Gastroesophageal sphincter (tissue), 4 donors: ENCODE data around the gene TJP3. TPM values are rescaled to one million over a fixed set of nuclear protein-coding genes. Genes with fewer than 3 reads are reported as not detected.

Experiments
- ATAC-seq: fragments of 150-250 bp; one replicate; pipeline ENCODE4 v1.9.1; 2016; ENCODE audit warnings: mild to moderate bottlenecking, moderate library complexity
- H3K27ac ChIP-seq, 4 donors: fragments of 200-600 bp; sonication (generic) in 3 of 4; 1 replicate in 3 of 4; 2 replicates in 1 of 4; pipeline ENCODE4 v1.5.1; 2016 to 2019
- H3K27me3 ChIP-seq: fragments of 200-600 bp; sonication (generic); one replicate; pipeline ENCODE4 v1.5.1; 2019
- H3K36me3 ChIP-seq, 2 donors: fragments of 200-600 bp; sonication (generic); one replicate each; pipeline ENCODE4 v1.5.1; 2019; ENCODE audit warnings: control low read depth in 1 of 2
- H3K4me1 ChIP-seq, 3 donors: fragments of 200-600 bp; sonication (generic); 1 replicate in 2 of 3; 2 replicates in 1 of 3; pipeline ENCODE4 v1.5.1; 2016 to 2019; ENCODE audit warnings: control low read depth in 2 of 3
- H3K4me3 ChIP-seq, 2 donors: fragments of 200-600 bp; sonication (generic); one replicate each; pipeline ENCODE4 v1.5.1; 2019; ENCODE audit warnings: mild to moderate bottlenecking in 1 of 2, moderate library complexity in 1 of 2
- H3K9me3 ChIP-seq, 3 donors: fragments of 200-600 bp; sonication (generic); one replicate each; pipeline ENCODE4 v1.5.1; 2017 to 2019; ENCODE audit warnings: control low read depth in 2 of 3
- CTCF ChIP-seq, 4 experiments: fragments of 200-600 bp in 2 of 4; fragments of 450-650 bp in 2 of 4; sonication (generic) in 1 of 4; IDR thresholded peaks; one replicate each; pipeline ENCODE4 v1.5.1; 2017 to 2019; ENCODE audit warnings: antibody characterized with exemption in 4 of 4, mild to moderate bottlenecking in 2 of 4, moderate library complexity in 2 of 4
- EP300 ChIP-seq: sonication (generic); formaldehyde crosslinking; IDR thresholded peaks from one replicate; pipeline ENCODE4 v1.6.1; 2017; ENCODE audit warnings: antibody characterized with exemption, mild to moderate bottlenecking
- POLR2A ChIP-seq, 2 donors: fragments of 450-650 bp; IDR thresholded peaks; one replicate each; pipeline ENCODE4 v1.6.1; 2017; ENCODE audit warnings: antibody characterized with exemption in 2 of 2, mild to moderate bottlenecking in 2 of 2, moderate library complexity in 1 of 2
- POLR2AphosphoS5 ChIP-seq: sonication (generic); formaldehyde crosslinking; IDR thresholded peaks from one replicate; pipeline ENCODE4 v1.6.1; 2017; ENCODE audit warnings: antibody characterized with exemption
- WGBS, 2 donors: methylation state at CpG; one replicate each; pipeline ENCODE4 v1.1.5; 2018; ENCODE audit warnings: low coverage in 1 of 2; 5-methylcytosine and 5-hydroxymethylcytosine counted together
- total RNA-seq, 4 donors: library from RNA; depleted of rRNA; stranded (reverse); fragments of >200 nt; gene quantifications; one replicate each; pipeline ENCODE4 v1.1.0, GENCODE V29; 2016

The TJP3 gene
- total RNA-seq, 4 donors from 2014 or later, result 0.78 to 3.6 TPM; not detected in 2

GRCh38 chr19:3771000-3771905 lies 63.1 kb downstream of the TJP3 start:
- no peak for TF ChIP-seq CTCF (IDR thresholded peaks at IDR 0.05)
- TF ChIP-seq POLR2AphosphoS5, result no peak
- TF ChIP-seq POLR2A (IDR thresholded peaks at IDR 0.05), result no peak
- TF ChIP-seq EP300, result no peak
- WGBS, 2 donors, result 26 to 40% methylated on average over 2 to 4 of the region's 35 CpGs
- Histone ChIP-seq H3K4me1 (no peaks in the 10 kb centered on the region), H3K27ac (no peak overlapping the region), H3K36me3 (peaks cover 0 to 43% of the 10 kb centered on the region in 2 donors), H3K27me3 (peaks cover 11% of the 10 kb centered on the region), H3K4me3 (no peak overlapping the region), H3K9me3 (no peaks in the 10 kb centered on the region)
- no peak for ATAC-seq

GRCh38 chr19:3771906-3772455 lies 63.8 kb downstream of the TJP3 start, which contains the start of gene RAX2:
Gene RAX2 (minus strand): TSS chr19:3772228. CDS start chr19:3771742, 486 bp downstream.
- no peak for TF ChIP-seq POLR2A (IDR thresholded peaks at IDR 0.05)
- ATAC-seq, result no peak
- Histone ChIP-seq H3K4me1 (no peaks in the 10 kb centered on the region), H3K36me3 (peaks cover 0 to 35% of the 10 kb centered on the region in 2 donors), H3K27ac (no peak within 1 kb of the TSS), H3K4me3 (no peak within 1 kb of the TSS), H3K27me3 (peaks cover 11% of the 10 kb centered on the region), H3K9me3 (no peaks in the 10 kb centered on the region)
- WGBS, 2 donors, result 14 to 20% methylated on average over 3 to 17 of the region's 23 CpGs

DNA sequence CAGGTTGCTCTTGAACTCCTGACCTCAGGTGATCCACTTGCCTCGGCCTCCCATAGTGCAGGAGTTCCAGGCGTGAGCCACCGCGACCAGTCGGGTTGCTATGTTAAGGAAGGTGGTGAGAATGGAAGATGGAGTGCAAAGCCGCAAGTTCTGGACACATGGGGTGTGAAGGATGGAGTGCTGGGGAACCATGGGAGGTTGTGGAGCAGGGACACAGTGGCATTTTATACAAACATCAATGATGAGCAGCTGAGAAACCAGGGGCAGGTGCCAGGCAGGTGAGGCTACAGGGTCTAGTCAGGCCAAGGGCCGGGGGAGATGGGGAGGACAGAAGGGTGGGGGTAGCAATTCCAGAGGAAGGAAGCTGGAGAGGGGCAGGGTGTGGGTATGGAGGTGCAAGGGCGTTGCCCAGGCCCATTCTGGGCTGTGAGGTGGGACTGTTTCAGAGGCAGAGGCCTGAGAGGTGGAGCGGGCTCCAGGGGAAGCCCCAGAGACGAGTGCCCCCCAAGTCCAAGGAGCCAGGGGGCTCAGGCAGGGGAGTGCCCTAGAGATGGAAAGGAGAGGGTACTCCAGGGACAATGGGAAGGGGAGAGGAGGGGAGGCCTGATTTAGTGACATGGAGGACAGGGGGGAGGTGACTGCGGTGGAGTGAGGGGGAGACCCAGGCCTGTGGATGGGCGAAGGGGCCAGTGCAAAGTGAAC lies 65.8 kb downstream of the TJP3 start:
- no peak for TF ChIP-seq CTCF (IDR thresholded peaks at IDR 0.05)
- TF ChIP-seq POLR2AphosphoS5, result no peak
- no peak for TF ChIP-seq EP300
- no peak for TF ChIP-seq POLR2A (IDR thresholded peaks at IDR 0.05)
- 84% methylated on average over 3 of the region's 12 CpGs; no CpG with 5 or more reads in 1 of the 2 donors for WGBS, 2 donors

DNA sequence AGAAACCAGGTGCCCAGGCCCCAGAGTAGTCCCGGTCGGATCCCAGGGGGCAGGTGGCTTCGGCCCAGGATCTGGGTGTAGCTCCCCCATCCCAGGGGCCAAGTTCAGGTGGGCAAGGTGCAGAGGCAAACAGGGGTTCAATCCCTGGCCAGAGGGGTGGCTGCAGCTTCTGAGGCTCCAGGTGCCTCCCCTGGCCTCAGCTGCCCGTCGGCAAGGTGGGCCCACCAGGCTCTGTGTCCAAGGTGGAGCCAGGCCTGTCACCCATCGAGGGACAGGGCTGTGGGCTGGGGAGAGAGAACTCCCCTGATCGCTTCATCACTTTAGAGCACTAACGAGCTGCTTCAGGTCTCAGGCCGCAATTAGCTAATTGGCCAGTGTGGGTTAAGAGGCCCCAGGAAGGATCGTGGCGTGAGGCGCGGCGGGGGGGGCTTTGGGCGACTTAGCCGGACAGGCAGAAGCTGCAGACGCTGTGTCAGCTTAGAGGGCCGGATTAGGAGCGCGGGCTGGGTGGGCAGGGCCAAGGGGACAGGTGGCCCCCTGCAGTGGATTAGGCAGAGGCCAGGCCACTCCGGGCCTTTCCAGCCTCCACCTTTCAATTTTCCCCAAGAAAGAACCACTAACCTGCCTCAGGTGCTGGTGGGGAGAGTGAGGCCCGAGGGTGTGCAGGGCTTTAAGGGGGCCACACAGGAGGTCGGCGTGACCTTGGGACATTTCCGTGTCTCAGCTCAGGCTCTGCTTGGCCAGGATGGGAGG lies 66.6 kb downstream of the TJP3 start:
- 73 to 80% methylated on average over 3 of the region's 25 CpGs for WGBS, 2 donors
- Histone ChIP-seq H3K9me3 (no peaks in the 10 kb centered on the region), H3K36me3 (peaks cover 0 to 7% of the 10 kb centered on the region in 2 donors), H3K27ac (no peak overlapping the region), H3K4me1 (no peaks in the 10 kb centered on the region), H3K4me3 (no peak overlapping the region), H3K27me3 (peaks cover 36% of the 10 kb centered on the region)
- no peak for ATAC-seq
- TF ChIP-seq POLR2A (IDR thresholded peaks at IDR 0.05) (no peak), POLR2AphosphoS5 (no peak), EP300 (no peak), CTCF (IDR thresholded peaks at IDR 0.05) (no peak)

More for the DNA sequence above, 65.8 kb downstream of the TJP3 start:
- Histone ChIP-seq H3K27me3 (peaks cover 29% of the 10 kb centered on the region), H3K36me3 (peaks cover 0 to 15% of the 10 kb centered on the region in 2 donors), H3K27ac (no peak overlapping the region), H3K4me1 (no peaks in the 10 kb centered on the region), H3K9me3 (no peaks in the 10 kb centered on the region), H3K4me3 (no peak overlapping the region)
- no peak for ATAC-seq

GRCh38 chr19:3775374-3775711 lies 67.2 kb downstream of the TJP3 start:
- no peak overlapping the region for H3K4me3 ChIP-seq
- TF ChIP-seq EP300, result no peak
- TF ChIP-seq POLR2A (IDR thresholded peaks at IDR 0.05), result no peak
- no peak for TF ChIP-seq POLR2AphosphoS5
- TF ChIP-seq CTCF (IDR thresholded peaks at IDR 0.05), result no peak
- peaks cover 36% of the 10 kb centered on the region for H3K27me3 ChIP-seq
- WGBS, 2 donors, result no CpG with 5 or more reads among the region's 2 CpGs
- peaks cover 0 to 3% (median 0%) of the 10 kb centered on the region in 3 donors for H3K9me3 ChIP-seq
- no peaks in the 10 kb centered on the region for H3K4me1 ChIP-seq
- no peak overlapping the region for H3K27ac ChIP-seq
- no peak for ATAC-seq
- H3K36me3 ChIP-seq, result peaks cover 0 to 2% of the 10 kb centered on the region in 2 donors
